C4-2B (cell line): ENCODE data around the gene EXOC6.

Source experiments
- H3K27ac ChIP-seq: fragments of 450-650 bp; 2 replicates; pipeline ENCODE4 v1.5.1; 2017
- CTCF ChIP-seq: fragments of 450-650 bp; conservative IDR thresholded peaks from 2 replicates; pipeline ENCODE4 v1.5.1; 2017; ENCODE audit warnings: mild to moderate bottlenecking
- ZFX ChIP-seq: fragments of 450-650 bp; IDR thresholded peaks from 2 replicates; pipeline ENCODE4 v1.6.1; 2017

Gene EXOC6

GRCh38 chr10:92918603-92919002 lies 70.3 kb downstream of the EXOC6 start:
- no peak for TF ChIP-seq ZFX
- no peak for TF ChIP-seq CTCF
- no peak overlapping the region for H3K27ac ChIP-seq

- H3K27ac ChIP-seq, result no peak overlapping the region
- TF ChIP-seq CTCF (no peak), ZFX (no peak)
Measured at GRCh38 chr10:92920866-92921265, 72.5 kb downstream of the EXOC6 start.

GRCh38 chr10:92923416-92923815 lies 75.1 kb downstream of the EXOC6 start:
- TF ChIP-seq CTCF, result no peak
- TF ChIP-seq ZFX, result no peak

GRCh38 chr10:92929896-92930295 lies 81.6 kb downstream of the EXOC6 start:
- TF ChIP-seq ZFX (no peak), CTCF (no peak)
- no peak overlapping the region for H3K27ac ChIP-seq

More at GRCh38 chr10:92923416-92923815, 75.1 kb downstream of the EXOC6 start:
- no peak overlapping the region for H3K27ac ChIP-seq

- H3K27ac ChIP-seq, result no peak overlapping the region
- TF ChIP-seq CTCF, result no peak
- no peak for TF ChIP-seq ZFX
Measured at GRCh38 chr10:92931597-92931996, 83.3 kb downstream of the EXOC6 start.

GRCh38 chr10:92937876-92938275 lies 89.6 kb downstream of the EXOC6 start:
- no peak for TF ChIP-seq CTCF
- no peak overlapping the region for H3K27ac ChIP-seq

GRCh38 chr10:92938841-92939240 lies 90.5 kb downstream of the EXOC6 start:
- H3K27ac ChIP-seq, result no peak overlapping the region
- TF ChIP-seq ZFX (no peak), CTCF (no peak)
